Left ventricle myocardium inferior (tissue), 1 donor: ENCODE results near the gene MAB21L3. TPM values are rescaled to one million over a fixed set of nuclear protein-coding genes. Genes with fewer than 3 reads are reported as not detected.

Experiments used
- DNase-seq: peaks from one replicate; pipeline ENCODE4 v3.0.0-alpha.2; 2020
- H3K27ac ChIP-seq: fragments of 200-600 bp; replicated peaks from 2 replicates; pipeline ENCODE4 v1.8.0; 2021
- H3K27me3 ChIP-seq: fragments of 200-600 bp; 2 replicates; pipeline ENCODE4 v1.8.0; 2021; ENCODE audit warnings: low read depth
- H3K36me3 ChIP-seq: fragments of 200-600 bp; 2 replicates; pipeline ENCODE4 v1.8.0; 2021
- H3K4me1 ChIP-seq: fragments of 200-600 bp; 2 replicates; pipeline ENCODE4 v1.8.0; 2021
- H3K4me3 ChIP-seq: fragments of 200-600 bp; 2 replicates; pipeline ENCODE4 v1.8.0; 2021; ENCODE audit warnings: mild to moderate bottlenecking, moderate library complexity
- H3K9me3 ChIP-seq: fragments of 200-600 bp; replicated peaks from 2 replicates; pipeline ENCODE4 v1.8.0; 2021
- CTCF ChIP-seq: fragments of 200-600 bp; IDR thresholded peaks from 2 replicates; pipeline ENCODE4 v1.8.0; 2021; ENCODE audit warnings: antibody characterized with exemption, mild to moderate bottlenecking, borderline replicate concordance
- intact Hi-C: fragments of 100-400 bp; cut with micrococcal nuclease; formaldehyde crosslinking; loops from one replicate; pipeline ENCODE4 v1.11.0; 2022
- total RNA-seq: library from RNA; stranded (reverse); fragmentation: NEBNext Ultra II Directional; extraction: Animal tissue kit (Norgen Biotek cat#: 25700); gene quantifications from one replicate; pipeline ENCODE4 v1.2.1, GENCODE V29; 2021
- donor health status: DM: no; HTN: yes; CAD: no; lungs with severe emphysema.

MAB21L3 gene
- total RNA-seq, 1 donor from 2014 or later, result not detected

GRCh38 chr1:116148967-116149366 lies 37.8 kb downstream of the MAB21L3 start:
- no peak overlapping the region for H3K27ac ChIP-seq
- no peaks in the 10 kb centered on the region for H3K27me3 ChIP-seq
- DNase-seq, result no peak
- H3K9me3 ChIP-seq, result peaks cover 4% of the 10 kb centered on the region
- no peak overlapping the region for H3K4me3 ChIP-seq
- H3K4me1 ChIP-seq, result peaks cover 25% of the 10 kb centered on the region
- no peak for TF ChIP-seq CTCF
- intact Hi-C loops, result no loop called here
- no peaks in the 10 kb centered on the region for H3K36me3 ChIP-seq

GRCh38 chr1:116150368-116150767 lies 39.2 kb downstream of the MAB21L3 start:
- intact Hi-C loops, result loop anchor here (5.0 kb wide), 1 partner anchor 332 kb away; no protein-coding TSS in a partner anchor
- H3K27ac ChIP-seq, result peak overlapping the region; percentile 51
- H3K4me3 ChIP-seq, result no peak overlapping the region
- peaks cover 25% of the 10 kb centered on the region for H3K4me1 ChIP-seq
- H3K27me3 ChIP-seq, result no peaks in the 10 kb centered on the region
- DNase-seq, result no peak
- no peaks in the 10 kb centered on the region for H3K36me3 ChIP-seq
- H3K9me3 ChIP-seq, result no peaks in the 10 kb centered on the region
- TF ChIP-seq CTCF, result no peak

- DNase-seq, result peak; percentile 77
- Histone ChIP-seq H3K9me3 (no peaks in the 10 kb centered on the region), H3K4me3 (peak overlapping the region; percentile 65), H3K4me1 (peaks cover 25% of the 10 kb centered on the region), H3K27me3 (no peaks in the 10 kb centered on the region), H3K27ac (peak overlapping the region; percentile 83), H3K36me3 (no peaks in the 10 kb centered on the region)
- TF ChIP-seq CTCF, result peak; percentile 97
- intact Hi-C loops, result loop anchor here (5.0 kb wide), 1 partner anchor 330 kb away; no protein-coding TSS in a partner anchor
Observed at GRCh38 chr1:116151739-116152576, 40.8 kb downstream of the MAB21L3 start.

- Histone ChIP-seq H3K27me3 (no peaks in the 10 kb centered on the region), H3K4me3 (peak overlapping the region; percentile 65), H3K27ac (peak overlapping the region; percentile 83), H3K9me3 (peaks cover 4% of the 10 kb centered on the region), H3K4me1 (peaks cover 25% of the 10 kb centered on the region), H3K36me3 (no peaks in the 10 kb centered on the region)
- no peak for DNase-seq
- no peak for TF ChIP-seq CTCF
- intact Hi-C loops, result loop anchor here (5.0 kb wide), 1 partner anchor 330 kb away; no protein-coding TSS in a partner anchor
Observed at GRCh38 chr1:116152577-116152943, 41.4 kb downstream of the MAB21L3 start.

GRCh38 chr1:116152950-116153691 lies 41.9 kb downstream of the MAB21L3 start:
- Histone ChIP-seq H3K36me3 (no peaks in the 10 kb centered on the region), H3K9me3 (peaks cover 10% of the 10 kb centered on the region), H3K27me3 (no peaks in the 10 kb centered on the region), H3K4me1 (peaks cover 21% of the 10 kb centered on the region), H3K4me3 (no peak overlapping the region), H3K27ac (no peak overlapping the region)
- no peak for TF ChIP-seq CTCF
- intact Hi-C loops, result loop anchor here (5.0 kb wide), 1 partner anchor 329 kb away; no protein-coding TSS in a partner anchor
- DNase-seq, result no peak
